ENCODE data around the gene CHCHD10.

The CHCHD10 gene

DNA sequence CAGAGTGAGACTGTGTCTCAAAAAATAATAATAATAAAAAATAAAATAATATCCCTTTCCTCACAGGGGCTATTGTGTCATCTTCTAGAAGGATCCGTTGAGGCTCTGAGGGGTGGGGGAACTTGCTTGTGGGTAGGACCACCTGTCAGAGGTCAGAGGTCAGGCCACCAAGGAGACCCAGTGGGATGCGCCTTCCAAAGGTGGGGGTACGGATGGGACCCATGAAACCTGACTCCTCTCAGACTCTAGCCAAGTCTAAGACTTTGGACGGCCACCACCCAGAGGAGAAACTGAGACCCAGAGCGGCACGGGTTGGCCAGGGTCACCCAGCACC is 4.5 kb upstream of the CHCHD10 start:
- no peak for DNase-seq

DNA sequence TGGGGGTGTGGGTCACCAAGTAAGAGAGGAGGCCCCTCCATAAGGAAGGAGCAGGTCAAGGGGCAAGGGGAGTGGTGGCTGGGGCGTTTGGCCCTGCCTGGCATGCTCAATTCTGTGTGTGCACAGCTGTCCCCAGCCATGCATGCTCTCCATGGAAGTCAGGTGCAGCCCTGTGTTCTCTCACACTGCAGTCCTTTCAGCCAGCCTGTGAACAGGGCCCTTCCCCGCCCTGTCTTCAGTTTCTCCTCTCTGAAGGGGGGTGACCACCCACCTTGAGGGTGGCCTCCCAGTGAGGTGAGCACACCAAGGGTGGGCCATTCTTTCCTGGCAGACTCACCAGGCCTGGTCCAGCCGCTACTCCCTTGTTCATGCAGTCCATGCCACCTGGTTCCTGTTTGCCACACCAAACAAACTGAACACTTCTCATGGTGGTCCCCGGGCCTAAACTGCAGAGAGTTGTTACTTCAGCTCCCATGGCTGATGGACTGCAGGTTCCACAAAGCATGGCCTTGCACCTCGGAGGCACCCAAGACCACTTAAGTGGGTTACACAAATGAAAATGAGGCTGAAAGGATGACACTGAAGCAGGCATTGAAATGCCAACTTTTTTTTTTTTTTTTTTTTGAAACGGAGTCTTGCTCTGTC is 1.7 kb upstream of the CHCHD10 start:
- DNase-seq, result no peak

DNA sequence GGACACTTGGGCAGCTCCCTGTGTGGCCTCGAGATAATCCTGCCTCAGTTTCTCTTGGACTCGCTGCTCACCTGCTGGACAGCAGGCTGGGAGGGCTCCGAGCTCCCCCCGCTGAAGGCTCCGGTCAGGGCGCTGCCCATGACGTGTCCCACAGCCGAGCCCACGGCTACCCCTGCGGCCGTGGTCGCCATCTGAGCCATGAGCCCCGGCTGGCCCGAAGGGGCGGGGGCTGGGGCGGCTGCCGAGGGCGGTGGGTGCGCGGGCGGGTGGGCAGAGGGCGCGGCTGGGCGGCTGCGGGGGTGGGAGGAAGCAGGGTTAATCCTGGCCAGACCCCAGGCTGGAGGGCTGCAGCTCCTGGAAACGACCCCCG is 484 bp downstream of the CHCHD10 start:
- DNase-seq, result no peak

DNA sequence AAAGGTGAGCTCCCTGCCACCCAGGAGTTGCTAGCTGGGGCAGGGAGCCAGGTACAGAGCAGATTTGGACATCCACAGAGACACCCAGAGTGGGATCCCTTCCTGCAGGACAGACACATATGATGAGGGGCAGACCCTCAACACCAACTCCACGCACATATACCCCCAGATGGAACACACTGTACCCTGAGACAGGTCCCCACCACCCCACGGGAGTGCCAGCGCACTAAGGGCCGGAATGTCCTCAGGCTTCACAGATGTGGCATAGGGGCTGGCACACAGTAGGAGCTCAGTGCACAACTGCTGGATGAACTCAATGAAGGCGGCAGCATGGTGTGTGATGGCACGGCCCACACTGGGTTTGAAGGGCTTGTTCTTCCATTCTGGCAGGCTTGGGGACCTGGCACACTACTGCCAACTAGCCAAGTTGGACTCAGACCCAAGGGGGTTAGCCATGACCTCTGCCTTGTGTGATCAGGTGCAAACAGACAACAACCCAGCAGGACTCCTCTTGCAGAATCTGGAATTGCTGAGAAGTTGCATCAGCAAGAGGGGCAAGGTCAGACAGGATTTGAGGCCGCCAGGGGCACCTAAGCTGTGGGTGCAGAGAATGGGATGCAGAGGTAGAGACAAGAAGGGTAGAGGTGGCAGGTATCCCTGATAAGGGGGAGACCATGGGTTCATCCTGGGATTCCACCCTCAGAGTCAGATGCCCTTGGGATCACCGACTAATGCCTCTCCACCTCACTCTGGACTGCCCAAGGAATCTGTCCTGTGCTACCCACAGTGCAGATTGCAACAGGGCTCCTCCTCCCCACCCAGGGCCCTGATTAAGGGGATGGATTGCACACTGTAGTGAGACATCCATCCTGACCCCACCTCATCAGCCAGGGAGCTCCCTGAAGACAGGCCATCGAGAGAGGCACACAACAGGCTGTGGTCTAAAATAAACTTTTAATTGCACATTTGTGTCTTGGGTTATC is 2.6 kb downstream of the CHCHD10 start:
- DNase-seq, result no peak

DNA sequence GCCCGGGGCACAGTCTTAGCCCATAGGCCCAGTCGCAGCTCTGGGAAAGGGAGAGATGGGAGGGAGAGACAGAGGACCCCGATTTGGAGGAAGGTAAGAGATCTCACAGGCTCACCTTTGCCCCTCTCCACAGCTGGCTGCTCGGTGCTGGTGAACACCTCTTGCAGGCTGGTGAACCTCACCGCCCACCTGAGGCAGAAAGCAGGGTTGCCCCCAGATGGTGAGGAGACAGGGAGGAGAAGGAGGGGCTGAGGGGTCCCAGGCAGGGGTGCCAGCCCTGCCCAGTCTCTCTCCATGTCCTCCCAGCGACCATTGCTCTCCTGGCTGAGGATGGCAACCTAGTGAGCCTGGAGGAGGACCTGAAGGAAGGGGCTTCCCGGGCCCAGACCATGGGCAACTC is 3.8 kb downstream of the CHCHD10 start:
- DNase-seq, result no peak

DNA sequence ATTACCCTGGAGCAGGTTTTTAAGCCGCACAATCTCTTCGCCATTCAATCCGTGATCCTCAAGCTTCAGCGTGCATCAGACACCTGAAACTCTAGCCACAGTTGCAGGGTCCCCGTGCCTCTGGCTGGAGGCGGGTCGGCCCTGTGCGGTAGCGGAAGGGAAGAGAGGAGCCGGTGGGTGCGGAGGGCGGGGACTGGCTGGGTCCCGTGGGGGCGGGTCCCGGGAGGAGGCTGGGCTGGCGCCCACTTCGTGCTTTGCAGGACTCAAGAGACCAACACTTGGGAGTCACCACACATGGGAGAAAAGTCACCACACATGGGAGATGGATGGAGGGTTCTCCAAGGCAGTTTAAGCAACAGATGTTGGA is 4.2 kb downstream of the CHCHD10 start:
- DNase-seq, result no peak

DNA sequence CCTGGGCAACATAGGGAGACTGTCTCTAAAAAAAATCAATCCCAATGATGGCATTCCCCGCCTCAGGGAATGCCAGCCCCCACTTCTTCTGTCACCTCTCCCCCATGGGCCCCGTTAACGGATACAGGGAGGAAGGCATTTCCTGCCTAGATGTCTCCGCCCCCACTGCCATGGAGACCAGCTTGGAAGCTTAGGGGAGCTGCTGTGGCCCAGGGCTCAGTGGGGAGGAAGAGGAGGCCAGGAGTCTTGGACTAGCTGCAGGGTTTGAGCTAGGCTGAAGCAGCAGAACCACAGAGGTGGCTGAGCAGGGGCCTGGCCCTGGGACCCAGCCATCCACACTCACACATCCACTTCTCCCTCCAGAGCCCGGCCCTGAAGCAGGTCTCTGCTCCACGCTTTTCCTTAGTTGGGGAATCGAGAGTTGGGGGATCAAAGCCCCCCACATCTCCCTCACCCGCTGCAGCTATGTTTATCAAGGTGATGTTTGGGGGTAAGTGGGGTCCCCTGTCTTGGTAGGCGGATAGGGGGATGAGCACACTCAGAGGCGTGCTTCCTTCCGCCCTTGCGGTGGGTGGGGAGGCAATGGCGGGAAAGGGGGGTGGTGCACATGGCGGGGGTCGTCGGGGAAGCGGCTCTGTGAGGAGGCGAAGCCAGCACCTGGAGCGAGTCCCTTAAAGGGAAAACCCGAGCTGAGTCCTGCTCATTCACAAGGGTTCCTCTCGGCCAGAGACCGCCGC is 4.8 kb downstream of the CHCHD10 start, which contains the start of gene C22orf15:
TSS of gene C22orf15 (plus strand) at position 149 of the 737 bp plus-strand sequence. CDS start at position 466, 317 bp downstream.
- DNase-seq, result no peak

DNA sequence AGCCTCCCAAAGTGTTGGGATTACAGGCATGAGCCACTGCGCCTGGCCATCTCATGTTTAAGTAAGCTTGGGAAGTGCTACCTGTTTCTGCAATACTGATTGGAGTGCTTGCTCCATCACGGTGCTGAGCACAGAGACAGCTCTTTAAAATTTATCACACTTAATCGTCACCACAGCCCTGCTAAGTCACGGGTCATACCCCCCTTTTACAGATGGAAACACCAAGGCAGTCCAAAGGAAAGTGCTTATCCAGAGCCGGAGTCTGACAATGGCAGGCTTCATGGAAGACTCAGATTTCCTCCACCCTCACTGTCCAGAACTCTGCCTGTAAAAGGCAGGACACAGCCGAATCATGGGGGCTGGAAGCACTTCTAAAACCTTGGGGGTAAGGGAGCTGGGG is 7.7 kb downstream of the CHCHD10 start:
- DNase-seq, result no peak

DNA sequence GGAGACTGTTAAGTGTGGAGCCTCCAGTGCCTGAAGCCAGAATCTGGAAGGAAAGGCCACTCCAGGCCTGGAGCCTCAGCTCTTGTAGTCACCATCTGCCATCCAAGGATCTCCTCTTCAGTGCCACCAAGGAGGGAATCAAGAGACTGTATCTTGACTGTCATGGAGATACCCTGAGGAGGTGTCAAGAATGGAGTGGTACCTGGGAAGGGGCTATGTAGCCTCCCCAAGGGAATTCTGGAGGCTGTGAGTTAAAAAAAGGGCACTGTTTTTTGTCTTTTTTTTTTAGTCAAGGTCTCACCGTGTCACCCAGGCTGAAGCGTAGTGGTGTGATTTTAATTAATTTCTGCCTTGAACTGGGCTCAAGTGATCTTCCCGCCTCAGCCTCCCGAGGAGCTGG is 8.2 kb downstream of the CHCHD10 start:
- DNase-seq, result no peak

DNA sequence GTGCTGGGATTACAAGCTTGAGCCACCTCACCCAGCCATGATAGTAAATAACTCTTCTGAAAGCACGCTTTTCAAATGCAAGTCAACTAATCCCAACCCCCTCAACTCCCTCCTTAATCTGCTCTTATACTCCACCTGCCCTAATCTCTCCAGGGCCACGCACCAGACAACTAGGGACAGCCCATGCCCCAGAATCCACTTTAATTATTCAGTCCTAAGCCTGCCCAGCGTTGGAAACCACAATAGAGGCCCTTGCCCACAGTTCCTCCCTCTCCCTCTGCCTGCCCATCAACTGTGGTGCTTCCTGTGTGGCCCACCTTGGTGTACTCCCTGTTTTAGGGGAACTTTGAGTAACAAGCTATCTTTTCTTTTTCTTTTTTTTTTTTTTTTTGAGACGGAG is 10.9 kb downstream of the CHCHD10 start:
- no peak for DNase-seq

DNA sequence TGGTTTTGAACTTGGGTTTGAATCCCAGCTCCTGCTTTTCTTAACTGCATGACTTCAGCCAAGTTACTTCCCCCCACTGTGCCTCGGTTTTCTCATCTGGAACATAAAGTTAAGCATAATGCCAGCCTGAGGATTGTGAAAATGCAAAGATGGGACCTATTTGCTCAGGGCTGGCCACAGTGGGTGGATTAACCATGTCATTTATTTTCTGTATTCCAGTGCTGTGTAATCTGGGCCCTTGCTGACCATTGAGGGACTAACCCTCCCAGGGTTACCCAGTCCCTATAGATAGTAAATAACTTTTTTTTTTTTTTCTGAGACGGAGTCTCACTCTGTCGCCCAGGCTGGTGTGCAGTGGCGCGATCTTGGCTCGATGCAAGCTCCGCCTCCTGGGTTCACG is 12.1 kb downstream of the CHCHD10 start:
- no peak for DNase-seq

DNA sequence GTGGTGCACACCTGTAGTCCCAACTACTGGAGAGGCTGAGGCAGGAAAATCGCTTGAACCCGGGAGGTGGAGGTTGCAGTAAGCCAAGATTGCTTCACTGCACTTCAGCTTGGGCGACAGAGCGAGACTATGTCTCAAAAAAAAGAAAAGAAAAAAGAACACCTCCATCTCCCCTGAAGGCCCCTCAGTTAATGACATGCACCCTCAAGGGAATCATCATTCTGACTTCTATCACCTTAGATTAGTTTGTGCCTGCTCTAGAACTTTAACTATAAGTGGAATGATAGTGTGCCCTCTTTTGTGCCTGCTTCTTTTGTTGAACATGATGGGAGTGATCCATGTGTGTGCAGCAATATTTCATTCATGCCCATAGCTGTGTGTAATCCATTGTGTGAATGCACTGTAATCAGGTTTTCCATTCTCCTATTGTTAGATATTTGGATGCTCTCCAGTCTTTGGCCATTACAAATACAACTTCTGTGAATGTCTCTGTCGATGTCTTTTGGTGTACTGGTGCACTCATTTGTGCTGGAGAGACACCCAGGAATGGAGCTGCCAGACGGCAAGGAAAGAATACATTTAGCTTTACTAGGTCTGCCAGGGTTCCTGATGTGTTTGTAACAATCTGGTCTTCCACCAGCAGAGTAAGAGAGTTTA is 12.7 kb downstream of the CHCHD10 start:
- no peak for DNase-seq

DNA sequence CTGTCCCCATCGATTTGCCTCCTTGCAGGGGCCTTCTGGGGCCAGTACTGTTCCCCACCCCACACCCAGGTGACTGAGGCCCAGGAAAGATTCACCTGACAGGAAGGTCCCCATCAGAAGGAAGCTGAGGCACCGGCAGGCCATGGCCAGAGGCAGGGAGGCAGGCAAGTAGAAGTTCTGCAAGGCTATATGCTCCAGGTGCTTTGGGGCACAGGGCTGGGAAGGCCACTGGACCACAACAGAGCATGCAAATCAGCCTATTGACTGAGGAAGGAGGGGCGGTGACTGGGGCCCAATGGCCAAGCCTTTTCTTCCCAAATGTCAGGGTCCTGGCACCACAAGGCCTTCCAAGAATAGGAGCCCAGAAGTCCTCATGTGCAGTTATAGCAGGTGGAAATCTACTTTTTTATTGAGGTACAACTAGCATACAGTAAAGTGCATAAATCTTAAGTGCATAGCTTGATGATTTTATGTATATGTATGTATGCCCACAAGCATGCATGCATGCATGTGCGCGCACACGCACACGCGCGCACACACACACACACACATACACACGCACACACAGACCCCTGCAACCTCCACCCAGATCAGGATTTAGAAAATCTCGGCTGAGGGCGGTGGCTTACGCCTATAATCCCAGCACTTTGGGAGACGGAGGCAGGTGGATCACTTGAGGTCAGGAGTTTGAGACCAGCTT is 13.4 kb downstream of the CHCHD10 start, which contains the start of gene VPREB3:
TSS of gene VPREB3 (minus strand) at position 206 of the 700 bp plus-strand sequence. CDS start at position 144, 62 bp downstream.
- DNase-seq, result no peak

DNA sequence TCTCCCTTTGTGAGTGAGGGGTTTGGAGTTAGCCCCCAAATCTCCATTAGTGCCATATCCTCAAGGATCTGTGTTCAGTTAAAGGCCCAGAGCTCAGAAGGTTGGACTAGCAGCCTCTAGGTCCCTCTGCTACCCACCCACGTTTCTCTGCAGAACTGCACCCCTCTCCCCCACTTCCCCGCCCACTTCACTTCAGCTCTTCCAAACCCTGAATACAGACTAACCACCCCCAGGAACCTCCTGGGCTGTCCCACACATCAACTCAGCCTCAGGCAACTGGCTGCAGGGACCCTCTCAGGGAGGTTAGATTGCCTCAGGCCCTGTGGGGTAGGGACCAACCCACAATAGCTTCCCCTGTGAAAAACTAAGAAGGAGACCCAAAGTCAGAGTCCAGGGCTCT is 14.4 kb downstream of the CHCHD10 start:
- no peak for DNase-seq

DNA sequence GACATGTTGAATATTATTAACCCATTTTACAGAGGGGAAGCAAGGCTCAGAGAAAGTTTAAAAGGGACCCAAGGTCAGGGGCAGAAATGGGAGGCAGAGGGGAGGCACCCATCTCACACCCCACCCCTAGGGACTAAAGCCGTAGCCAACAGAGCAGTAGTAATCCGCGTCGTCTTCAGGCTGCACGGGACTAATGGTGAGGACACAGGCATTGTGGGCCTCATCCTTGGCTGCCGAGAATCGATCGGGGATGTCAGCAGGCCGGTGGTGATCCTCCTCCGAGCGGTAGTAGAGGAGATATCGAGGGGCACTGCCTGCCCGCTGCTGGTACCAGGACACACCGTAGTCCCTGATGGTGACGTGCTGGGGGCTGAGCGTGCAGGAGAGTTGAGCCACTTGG is 15.0 kb downstream of the CHCHD10 start:
- DNase-seq, result no peak

DNA sequence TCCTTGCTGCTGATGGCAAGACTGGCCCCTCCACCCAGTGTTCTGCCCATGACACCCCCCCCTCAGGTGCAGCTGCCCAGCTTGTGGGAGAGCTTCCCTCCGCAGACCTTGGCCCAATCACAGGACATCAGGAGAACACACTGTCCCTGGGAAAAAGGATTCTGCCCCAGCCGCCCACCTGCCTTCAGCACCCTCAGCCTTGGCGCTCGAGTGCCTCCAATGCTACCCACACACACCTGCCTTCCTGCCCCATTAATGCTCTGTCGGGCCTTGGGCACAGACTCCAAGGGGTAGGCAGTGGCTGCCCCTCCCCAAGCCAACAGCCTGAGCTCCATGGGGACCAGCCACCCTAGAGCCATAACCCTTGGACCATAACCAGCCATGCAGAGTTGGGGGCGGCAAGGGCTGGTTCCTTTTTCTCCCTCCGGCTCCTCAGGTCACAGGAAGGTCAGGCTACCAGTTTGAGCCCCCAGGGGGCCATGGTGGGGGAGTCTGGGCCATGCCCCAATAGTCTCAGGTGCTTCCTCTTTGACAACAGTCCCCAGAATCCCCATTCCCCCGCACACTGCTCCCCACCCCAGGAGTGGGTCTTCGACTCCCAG is 15.6 kb downstream of the CHCHD10 start:
- DNase-seq, result no peak

DNA sequence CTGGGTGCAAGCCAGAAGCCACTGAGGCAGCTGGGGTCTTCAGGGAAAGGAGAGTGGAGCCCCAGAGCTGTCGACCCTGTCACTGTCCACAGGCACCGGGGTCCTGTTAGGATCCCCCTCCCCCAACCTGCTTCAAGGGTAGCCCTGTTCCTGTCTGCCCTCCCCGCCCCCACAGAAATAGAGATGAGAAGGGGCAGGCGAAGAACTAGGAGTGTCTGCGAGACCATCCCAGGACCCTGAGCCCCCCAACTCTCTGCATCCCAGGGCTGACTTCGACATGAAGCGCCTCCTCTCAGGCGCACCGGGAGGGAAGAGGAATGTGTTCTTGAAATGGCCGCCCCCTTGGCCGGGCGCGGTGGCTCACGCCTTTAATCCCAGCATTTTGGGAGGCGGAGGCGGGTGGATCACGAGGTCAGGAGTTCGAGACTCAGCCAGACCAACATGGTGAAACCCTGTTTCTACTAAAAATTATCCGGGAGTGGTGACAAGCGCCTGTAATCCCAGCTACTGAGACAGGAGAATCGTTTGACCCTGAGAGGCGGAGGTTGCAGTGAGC is 16.3 kb downstream of the CHCHD10 start:
- DNase-seq, result no peak

DNA sequence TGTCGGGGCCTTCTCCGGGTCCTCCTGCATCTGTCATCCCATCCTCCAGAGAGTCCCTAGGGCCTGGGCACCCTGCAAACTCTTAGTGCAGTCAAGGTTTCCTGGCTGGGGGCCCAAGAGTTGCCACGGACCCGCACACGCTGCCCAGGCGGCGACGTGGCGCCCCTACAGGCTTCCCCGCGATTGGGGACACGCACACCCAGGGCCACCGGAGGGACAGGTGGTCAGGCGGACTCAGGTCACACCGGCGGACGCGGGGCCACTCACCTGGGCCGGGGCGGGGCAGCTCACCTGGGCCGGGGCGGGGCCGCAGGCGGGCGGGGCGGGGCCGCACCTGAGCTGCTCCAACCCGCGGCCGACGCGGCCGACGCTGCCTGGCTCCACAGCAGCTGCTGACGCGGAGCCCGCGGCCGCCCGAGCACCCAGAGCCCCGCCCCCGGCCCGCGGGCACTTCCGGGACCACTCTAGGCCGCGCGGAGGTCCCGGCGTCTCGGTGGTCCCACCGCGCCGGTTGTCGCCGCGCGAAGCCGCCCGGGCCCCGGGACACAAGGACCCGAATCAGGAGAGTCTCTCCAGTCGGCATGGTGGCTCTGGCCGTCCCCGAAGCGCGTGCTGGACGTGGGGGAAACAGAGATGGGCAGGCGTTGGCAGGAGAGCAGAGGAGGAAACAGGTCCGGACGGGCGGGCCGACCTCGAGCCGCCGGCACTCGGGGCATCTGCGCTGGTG is 16.9 kb downstream of the CHCHD10 start, which contains the start of gene ZNF70:
TSS of gene ZNF70 (minus strand) at position 399 of the 727 bp plus-strand sequence. CDS start 5,972 bp downstream, outside the sequence.
- DNase-seq, result peak; percentile 94

DNA sequence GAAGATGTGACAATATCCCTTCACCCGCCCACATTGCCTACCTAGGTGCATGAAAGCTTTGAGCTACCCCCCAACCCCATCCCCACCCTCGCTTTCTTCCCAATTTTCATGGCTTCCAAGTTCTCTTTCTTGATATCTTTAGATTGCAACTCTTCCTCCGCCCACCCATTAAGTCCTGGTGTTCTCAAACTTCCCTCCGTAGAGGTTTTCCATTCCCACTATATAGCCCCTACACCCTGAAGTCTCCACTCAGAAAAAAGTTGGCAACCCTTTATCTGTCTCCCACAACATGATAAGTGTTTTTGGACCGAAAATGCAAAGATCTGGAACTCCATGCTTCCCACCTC is 17.4 kb downstream of the CHCHD10 start:
- no peak for DNase-seq

DNA sequence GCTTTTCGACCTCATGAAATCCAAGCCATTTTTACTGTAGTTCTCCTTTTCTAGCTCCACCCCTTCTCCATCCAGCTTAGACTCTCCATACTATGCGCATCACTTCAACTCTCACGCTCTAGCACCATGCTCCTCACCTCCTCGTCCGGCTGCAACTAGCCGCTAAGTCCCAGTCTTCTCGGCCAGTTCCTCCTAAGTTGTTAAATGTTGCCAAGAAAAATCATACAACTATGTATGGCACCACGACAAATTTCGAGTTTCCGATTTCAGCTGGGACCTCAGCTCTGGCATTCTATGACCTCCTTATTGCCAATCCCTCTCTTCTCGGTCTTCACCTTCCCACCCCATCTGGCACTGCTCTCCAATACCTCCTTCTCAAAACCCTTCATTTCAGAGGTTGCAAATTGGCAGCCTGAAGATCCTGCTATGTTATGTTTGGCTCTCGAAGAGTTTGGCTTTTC is 17.9 kb downstream of the CHCHD10 start:
- DNase-seq, result no peak

DNA sequence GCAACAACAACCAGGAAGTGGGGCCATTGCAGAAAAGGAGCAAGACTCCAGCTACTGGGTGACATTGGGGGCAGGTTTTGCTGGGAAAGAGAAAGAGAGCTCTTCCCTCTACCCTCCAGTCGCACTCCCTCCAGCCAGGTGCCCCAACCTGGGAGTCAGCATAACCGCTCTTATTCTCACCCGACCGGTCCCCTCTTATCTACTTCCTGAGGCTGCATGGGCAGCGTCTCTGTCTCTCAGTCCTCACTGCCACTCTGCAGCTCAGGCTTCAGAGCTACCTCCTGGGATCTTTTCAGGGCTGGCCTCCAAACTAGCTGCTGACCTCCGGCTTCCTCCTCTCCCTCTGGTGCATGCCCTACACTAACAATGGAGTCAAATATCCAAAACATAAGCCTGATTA is 22.0 kb downstream of the CHCHD10 start:
- DNase-seq, result no peak
